Breast epithelium (tissue), 4 donors: ENCODE data around the gene PAPOLB. TPM values are rescaled to one million over a fixed set of nuclear protein-coding genes. Genes with fewer than 3 reads are reported as not detected.

Source experiments
- DNase-seq, 2 donors: peaks; one replicate each; pipeline ENCODE4 v3.0.0-alpha.2; 2019; ENCODE audit warnings: low spot score in 2 of 2
- H3K27ac ChIP-seq, 2 donors: fragments of 200-600 bp; sonication (generic) in 1 of 2; one replicate each; pipeline ENCODE4 v1.5.1; 2016 to 2019; ENCODE audit warnings: mild to moderate bottlenecking in 1 of 2
- H3K27me3 ChIP-seq, 2 donors: fragments of 200-600 bp; sonication (generic) in 1 of 2; one replicate each; pipeline versions ENCODE4 v1.5.1 to v1.6.0; 2017 to 2019; ENCODE audit warnings: control low read depth in 1 of 2, mild to moderate bottlenecking in 1 of 2
- H3K36me3 ChIP-seq: fragments of 200-600 bp; one replicate; pipeline ENCODE4 v1.5.1; 2019
- H3K4me1 ChIP-seq, 2 donors: fragments of 200-600 bp; sonication (generic); one replicate each; pipeline ENCODE4 v1.5.1; 2016 to 2019; ENCODE audit warnings: control low read depth in 1 of 2
- H3K4me3 ChIP-seq, 3 donors: fragments of 200-600 bp; sonication (generic); 1 replicate in 2 of 3; 2 replicates in 1 of 3; pipeline ENCODE4 v1.5.1; 2016 to 2019; ENCODE audit warnings: mild to moderate bottlenecking in 3 of 3, moderate library complexity in 2 of 3
- H3K9me3 ChIP-seq, 2 donors: fragments of 200-600 bp; sonication (generic) in 1 of 2; one replicate each; pipeline ENCODE4 v1.5.1; 2016 to 2019; ENCODE audit warnings: control low read depth in 1 of 2
- CTCF ChIP-seq, 3 donors: fragments of 450-650 bp; IDR thresholded peaks; one replicate each; pipeline ENCODE4 v1.5.1; 2016 to 2017; ENCODE audit warnings: antibody characterized with exemption in 3 of 3, mild to moderate bottlenecking in 3 of 3, moderate library complexity in 3 of 3
- POLR2A ChIP-seq: fragments of 450-650 bp; IDR thresholded peaks from one replicate; pipeline ENCODE4 v1.6.1; 2016; ENCODE audit warnings: antibody characterized with exemption, mild to moderate bottlenecking, moderate library complexity
- POLR2AphosphoS5 ChIP-seq, 3 donors: sonication (generic); formaldehyde crosslinking; IDR thresholded peaks; one replicate each; pipeline ENCODE4 v1.6.1; 2017; ENCODE audit warnings: antibody characterized with exemption in 3 of 3
- intact Hi-C: fragments of 100-400 bp; cut with DNase I; formaldehyde crosslinking; loops from one replicate; pipeline ENCODE4 v1.15.1; 2023; ENCODE audit warnings: low total_unique reads
- total RNA-seq, 3 donors: library from RNA; depleted of rRNA; stranded (reverse); fragments of >200 nt; gene quantifications; one replicate each; pipeline ENCODE4 v1.1.0, GENCODE V29; 2016

Gene PAPOLB
- total RNA-seq, 3 donors from 2014 or later: 0.15 to 0.48 (median 0.33) TPM

- Histone ChIP-seq H3K36me3 (no peaks in the 10 kb centered on the region), H3K4me3 (no peak overlapping the region), H3K27me3 (no peaks in the 10 kb centered on the region), H3K9me3 (no peaks in the 10 kb centered on the region), H3K4me1 (no peaks in the 10 kb centered on the region), H3K27ac (no peak overlapping the region)
- intact Hi-C loops: no loop called here
- no peak for DNase-seq
- no peak for TF ChIP-seq POLR2AphosphoS5 (IDR thresholded peaks at IDR 0.05)
- no peak for TF ChIP-seq CTCF (IDR thresholded peaks at IDR 0.05)
- no peak for TF ChIP-seq POLR2A
These were observed 38.2 kb downstream of the PAPOLB start for GRCh38 chr7:4823441-4824119.

GRCh38 chr7:4822677-4823076, 39.2 kb downstream of the PAPOLB start:
- H3K4me3 ChIP-seq: no peak overlapping the region
- intact Hi-C loops: no loop called here
- H3K36me3 ChIP-seq: no peaks in the 10 kb centered on the region
- no peak for DNase-seq
- no peaks in the 10 kb centered on the region for H3K9me3 ChIP-seq
- no peak overlapping the region for H3K27ac ChIP-seq
- H3K27me3 ChIP-seq: no peaks in the 10 kb centered on the region
- no peak for TF ChIP-seq POLR2A
- no peak for TF ChIP-seq POLR2AphosphoS5 (IDR thresholded peaks at IDR 0.05)
- TF ChIP-seq CTCF (IDR thresholded peaks at IDR 0.05): no peak
- H3K4me1 ChIP-seq: no peaks in the 10 kb centered on the region

- no peak for TF ChIP-seq POLR2AphosphoS5 (IDR thresholded peaks at IDR 0.05)
- no peak for TF ChIP-seq CTCF (IDR thresholded peaks at IDR 0.05)
- TF ChIP-seq POLR2A: no peak
- Histone ChIP-seq H3K4me3 (no peak overlapping the region), H3K36me3 (no peaks in the 10 kb centered on the region), H3K27ac (peak overlapping the region in 1 of 2 donors; percentile 66), H3K27me3 (no peaks in the 10 kb centered on the region), H3K9me3 (no peaks in the 10 kb centered on the region), H3K4me1 (no peaks in the 10 kb centered on the region)
- DNase-seq: no peak
- intact Hi-C loops: no loop called here
These were observed 40.8 kb downstream of the PAPOLB start for GRCh38 chr7:4820967-4821471.

GRCh38 chr7:4820405-4820966, 41.3 kb downstream of the PAPOLB start:
- H3K4me3 ChIP-seq: no peak overlapping the region
- no peak for TF ChIP-seq POLR2A
- no peak for TF ChIP-seq POLR2AphosphoS5 (IDR thresholded peaks at IDR 0.05)
- no peak for TF ChIP-seq CTCF (IDR thresholded peaks at IDR 0.05)
- peak overlapping the region in 1 of 2 donors; percentile 66 for H3K27ac ChIP-seq
- H3K36me3 ChIP-seq: no peaks in the 10 kb centered on the region
- no peak for DNase-seq
- no peaks in the 10 kb centered on the region for H3K9me3 ChIP-seq
- H3K4me1 ChIP-seq: no peaks in the 10 kb centered on the region
- H3K27me3 ChIP-seq: no peaks in the 10 kb centered on the region
- intact Hi-C loops: no loop called here
